IPS-18c (cell line): ENCODE data around the gene KDM6A.
"Not testable (repeated sequence)": the region's sequence is repeated elsewhere in the genome, so short reads cannot be mapped to it uniquely, and the experiment has no call there.

Source experiments
- H3K4me3 ChIP-seq: 2 replicates; pipeline ENCODE4 v1.7.0; 2013; ENCODE audit warnings: low read depth, mild to moderate bottlenecking, low read length, moderate library complexity; ENCODE audit not compliant: insufficient read depth
- H3K9me3 ChIP-seq: one replicate; pipeline ENCODE4 v1.6.1; 2013; ENCODE audit warnings: mild to moderate bottlenecking, low read length, moderate library complexity; ENCODE audit not compliant: control insufficient read depth, insufficient read depth

The KDM6A gene

DNA sequence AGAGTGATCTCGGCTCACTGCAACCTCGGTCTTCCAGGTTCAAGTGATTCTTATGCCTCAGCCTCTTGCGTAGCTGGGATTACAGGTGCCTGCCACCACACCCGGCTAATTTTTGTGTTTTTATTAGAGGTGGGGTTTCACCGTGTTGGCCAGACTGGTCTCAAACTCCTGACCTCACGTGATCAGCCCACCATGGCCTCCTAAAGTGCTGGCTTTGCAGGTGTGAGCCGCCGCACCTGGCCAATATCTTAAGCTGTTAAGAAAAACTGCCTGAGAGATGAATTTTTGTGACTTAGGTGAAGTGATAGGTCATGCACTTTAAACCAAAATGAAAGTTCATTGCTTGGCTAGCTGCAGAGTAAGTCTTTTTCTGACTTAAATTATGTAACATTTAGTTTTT lies 5.8 kb downstream of the KDM6A start:
- Histone ChIP-seq H3K4me3 (no peak overlapping the region), H3K9me3 (peaks cover 2% of the 10 kb centered on the region)

DNA sequence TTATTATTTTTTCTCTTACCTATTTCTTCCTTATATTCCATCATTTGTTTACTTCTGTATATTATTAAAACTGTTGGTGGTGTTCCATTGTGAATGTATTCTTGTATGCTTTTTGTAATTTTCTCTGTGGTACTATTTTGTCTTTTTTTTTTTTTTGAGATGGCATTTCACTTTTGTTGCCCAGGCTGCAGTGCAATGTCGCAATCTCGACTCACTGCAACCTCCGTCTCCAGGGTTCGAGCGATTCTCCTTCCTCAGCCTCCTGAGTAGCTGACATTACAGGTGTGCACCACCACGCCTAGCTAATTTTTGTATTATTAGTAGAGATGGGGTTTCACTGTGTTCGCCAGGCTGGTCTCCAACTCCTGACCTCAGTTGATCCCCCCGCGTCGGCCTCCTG lies 8.6 kb downstream of the KDM6A start:
- Histone ChIP-seq H3K4me3 (no peak overlapping the region), H3K9me3 (peaks cover 2% of the 10 kb centered on the region)

DNA sequence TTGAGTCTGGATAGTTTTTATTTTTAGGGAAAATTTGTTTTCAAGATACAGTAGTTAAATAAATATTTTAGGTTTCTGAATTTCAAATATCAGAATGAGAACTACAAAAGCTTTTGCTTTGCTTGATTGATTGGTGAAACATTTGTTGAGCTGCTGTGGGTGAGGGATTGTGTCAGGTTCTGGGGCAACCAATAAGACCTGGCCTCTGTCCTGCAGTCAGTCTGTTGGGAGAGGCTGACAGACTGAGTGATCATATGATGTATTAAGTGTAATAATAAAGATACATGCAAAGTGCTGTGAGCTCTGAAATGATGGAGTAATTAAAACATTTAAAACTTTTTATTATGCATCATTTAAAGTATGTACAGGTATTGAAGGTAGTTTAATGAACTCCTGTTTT lies 9.6 kb downstream of the KDM6A start:
- H3K4me3 ChIP-seq: no peak overlapping the region
- H3K9me3 ChIP-seq: peaks cover 2% of the 10 kb centered on the region

- peaks cover 2% of the 10 kb centered on the region for H3K9me3 ChIP-seq
These were observed 12.0 kb downstream of the KDM6A start for GRCh38 chrX:44884944-44885343.

GRCh38 chrX:44889824-44890223 lies 16.8 kb downstream of the KDM6A start:
- H3K9me3 ChIP-seq: peaks cover 5% of the 10 kb centered on the region
- no peak overlapping the region for H3K4me3 ChIP-seq

More at GRCh38 chrX:44884944-44885343, 12.0 kb downstream of the KDM6A start:
- H3K4me3 ChIP-seq: no peak overlapping the region

DNA sequence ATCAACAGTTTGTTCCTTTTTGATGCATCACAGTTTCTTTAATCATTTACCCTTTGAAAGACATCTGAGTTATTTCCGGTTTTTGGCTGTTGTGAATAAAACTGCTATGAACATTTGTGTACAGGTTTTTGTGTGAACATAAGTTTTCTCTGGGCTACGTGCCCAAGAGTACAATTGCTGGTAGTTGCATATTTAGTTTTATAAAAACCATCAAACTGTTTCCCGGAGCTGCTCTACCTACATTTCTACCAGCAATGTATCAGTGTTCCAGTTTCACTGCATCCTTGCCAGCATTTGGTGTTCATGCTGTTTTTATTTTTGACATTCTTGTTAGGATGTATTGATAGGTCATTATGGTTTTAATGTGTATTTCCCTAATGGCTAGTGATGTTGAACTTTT lies 17.3 kb downstream of the KDM6A start:
- no peak overlapping the region for H3K4me3 ChIP-seq
- peaks cover 5% of the 10 kb centered on the region for H3K9me3 ChIP-seq

- not testable (repeated sequence) for H3K9me3 ChIP-seq, H3K4me3 ChIP-seq
These were observed 17.7 kb downstream of the KDM6A start for GRCh38 chrX:44890687-44891086.

GRCh38 chrX:44891642-44892041 lies 18.7 kb downstream of the KDM6A start:
- Histone ChIP-seq H3K4me3 (no peak overlapping the region), H3K9me3 (peaks cover 5% of the 10 kb centered on the region)

GRCh38 chrX:44896876-44897186 lies 23.8 kb downstream of the KDM6A start:
- H3K4me3 ChIP-seq: no peak overlapping the region
- peaks cover 2% of the 10 kb centered on the region for H3K9me3 ChIP-seq

- peaks cover 2% of the 10 kb centered on the region for H3K9me3 ChIP-seq
These were observed 24.6 kb downstream of the KDM6A start for GRCh38 chrX:44897539-44897938.

DNA sequence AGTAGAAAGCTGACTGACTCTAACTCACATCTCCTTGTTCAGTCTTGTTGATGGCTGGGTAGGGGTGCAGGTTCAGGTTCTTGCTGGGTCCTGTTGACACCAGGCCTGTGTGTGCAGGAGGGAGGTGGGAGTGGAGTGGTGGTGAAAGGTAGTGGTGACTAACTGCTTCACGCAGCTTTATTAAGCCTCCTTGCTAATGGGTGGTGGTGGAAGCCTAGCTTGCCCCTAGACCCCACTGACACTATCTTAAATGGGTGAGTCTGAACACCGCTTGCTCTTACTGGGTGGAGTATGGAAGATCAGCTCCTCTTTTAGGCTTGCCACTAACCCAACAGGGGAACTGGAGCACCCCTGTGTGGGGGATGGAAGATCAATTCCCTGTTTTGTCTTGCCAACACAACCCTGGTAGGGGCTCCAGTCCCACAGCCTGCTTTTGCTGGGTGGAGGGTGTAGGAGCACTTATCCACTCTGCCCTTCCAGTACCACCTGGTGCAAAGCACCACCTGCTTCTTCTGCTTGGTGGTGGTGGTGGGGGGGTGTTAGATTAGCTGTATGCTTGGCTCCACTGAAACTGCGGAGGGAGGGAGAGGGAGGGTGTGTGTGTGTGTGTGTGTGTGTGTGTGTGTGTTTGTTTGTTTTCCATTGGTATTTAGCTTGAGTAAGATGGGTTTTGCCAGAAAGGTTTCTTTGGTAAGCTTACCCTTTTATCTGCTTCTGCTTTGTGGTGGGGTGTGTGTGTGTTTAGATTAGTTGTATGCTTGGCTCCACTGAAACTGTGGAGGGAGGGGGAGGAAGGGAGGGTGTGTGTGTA lies 25.6 kb downstream of the KDM6A start:
- no peak overlapping the region; the same call in 1 of the 2 replicates for H3K4me3 ChIP-seq

More at GRCh38 chrX:44897539-44897938, 24.6 kb downstream of the KDM6A start:
- no peak overlapping the region for H3K4me3 ChIP-seq

GRCh38 chrX:44899946-44900345 lies 27.0 kb downstream of the KDM6A start:
- Histone ChIP-seq H3K9me3 (peaks cover 2% of the 10 kb centered on the region), H3K4me3 (no peak overlapping the region)

More for the DNA sequence above, 25.6 kb downstream of the KDM6A start:
- H3K9me3 ChIP-seq: peaks cover 2% of the 10 kb centered on the region

DNA sequence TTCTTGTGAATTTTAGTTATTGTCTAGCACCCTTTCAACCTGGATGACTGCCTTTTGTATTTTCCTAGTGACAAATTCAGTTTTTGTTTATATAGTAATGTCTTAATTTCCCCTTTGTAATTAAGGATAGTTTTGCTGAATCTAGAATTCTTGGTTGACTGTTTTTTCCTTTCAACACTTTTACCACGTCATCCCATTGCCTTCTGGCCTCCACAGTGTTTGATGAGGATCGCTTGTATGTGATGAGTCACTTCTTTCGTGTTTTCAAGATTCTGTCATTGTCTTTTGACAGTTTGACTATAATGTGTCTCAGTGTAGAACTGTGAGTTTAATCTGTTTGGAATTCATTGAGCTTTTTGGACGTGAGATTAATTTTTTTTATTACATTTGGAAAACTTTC lies 30.1 kb downstream of the KDM6A start:
- H3K9me3 ChIP-seq: no peaks in the 10 kb centered on the region
- H3K4me3 ChIP-seq: no peak overlapping the region

- H3K9me3 ChIP-seq: no peaks in the 10 kb centered on the region
- no peak overlapping the region for H3K4me3 ChIP-seq
These were observed 31.0 kb downstream of the KDM6A start for GRCh38 chrX:44903830-44904530.

DNA sequence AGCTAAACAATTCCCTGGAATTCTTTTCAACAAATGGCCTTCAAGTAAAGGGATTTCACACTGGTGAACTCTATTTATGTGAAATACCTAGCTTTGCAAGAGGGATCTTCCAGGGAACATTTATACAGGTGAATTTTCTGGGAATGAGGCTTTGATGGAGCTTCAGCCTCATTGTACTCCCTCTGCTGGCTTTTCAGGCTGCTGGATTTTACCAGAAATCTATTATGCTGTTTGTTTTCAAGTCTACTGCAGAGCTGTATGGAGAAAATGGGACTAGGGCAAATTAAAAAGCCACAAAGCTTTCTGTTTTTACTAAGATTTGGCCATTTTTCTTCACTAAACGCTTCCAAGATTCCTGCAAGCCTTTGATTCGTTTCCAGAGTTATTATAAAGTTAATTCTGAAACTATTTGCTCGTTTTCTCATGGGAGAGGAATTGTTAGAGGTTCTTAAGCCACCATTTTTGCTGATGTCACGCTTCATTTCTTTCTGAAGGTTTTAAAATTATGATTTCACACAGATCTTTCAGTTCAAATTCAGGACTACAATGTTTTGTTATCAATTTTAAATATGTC lies 31.6 kb downstream of the KDM6A start:
- no peak overlapping the region for H3K4me3 ChIP-seq
- H3K9me3 ChIP-seq: peaks cover 3% of the 10 kb centered on the region

DNA sequence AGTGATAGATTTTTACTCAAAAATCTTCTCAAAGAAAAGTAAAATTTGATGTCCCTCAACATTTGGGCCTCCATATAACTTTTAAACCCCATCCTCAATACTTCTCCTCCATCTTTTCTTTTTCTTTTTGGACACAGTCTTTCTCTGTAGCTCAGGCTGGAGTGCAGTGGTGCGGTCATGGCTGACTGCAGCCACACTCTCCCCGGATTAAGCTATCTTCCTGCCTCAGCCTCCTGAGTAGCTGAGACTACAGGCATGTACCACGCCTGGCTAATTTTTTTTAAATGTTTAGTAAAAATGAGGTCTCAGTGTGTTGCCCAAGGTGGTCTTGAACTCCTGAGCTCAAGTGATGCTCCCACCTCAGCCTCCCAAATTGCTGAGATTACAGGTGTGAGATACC lies 33.1 kb downstream of the KDM6A start:
- H3K4me3 ChIP-seq: no peak overlapping the region
- H3K9me3 ChIP-seq: peaks cover 5% of the 10 kb centered on the region

DNA sequence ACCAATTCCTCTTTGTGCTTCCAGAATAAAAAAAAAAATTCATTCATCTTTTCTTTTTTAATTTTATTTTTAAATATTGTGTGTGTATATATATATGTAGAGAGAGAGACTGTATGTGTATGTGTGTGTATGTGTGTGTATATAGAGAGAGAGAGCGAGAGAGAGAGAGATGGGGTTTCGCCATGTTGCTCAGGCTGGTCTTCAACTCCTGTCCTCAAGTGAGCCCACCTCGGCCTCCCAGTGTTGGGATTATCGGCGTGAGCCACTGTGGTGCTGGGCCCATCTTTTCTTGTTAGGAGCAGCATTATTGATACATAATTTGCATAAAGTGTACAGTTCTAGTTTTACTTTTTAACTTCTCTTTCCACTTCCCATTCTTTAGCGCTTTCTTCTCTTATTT lies 33.6 kb downstream of the KDM6A start:
- no peak overlapping the region for H3K4me3 ChIP-seq
- H3K9me3 ChIP-seq: peaks cover 5% of the 10 kb centered on the region

GRCh38 chrX:44908153-44908552 lies 35.2 kb downstream of the KDM6A start:
- peaks cover 5% of the 10 kb centered on the region for H3K9me3 ChIP-seq
- no peak overlapping the region for H3K4me3 ChIP-seq
